HT-29 (cell line): ENCODE data around the gene PTPRN2. TPM values are rescaled to one million over a fixed set of nuclear protein-coding genes. Genes with fewer than 3 reads are reported as not detected.
"Not testable (repeated sequence)": the region's sequence is repeated elsewhere in the genome, so short reads cannot be mapped to it uniquely, and the experiment has no call there.

Experiments used
- DNase-seq: peaks from one replicate; pipeline ENCODE4 v3.0.0-alpha.2; 2015; ENCODE audit warnings: low spot score
- total RNA-seq: library from RNA; depleted of rRNA; stranded (reverse); fragments of >200 nt; shearing (Covaris generic); gene quantifications from 2 replicates; pipeline ENCODE4 v1.2.3, GENCODE V29; 2014

PTPRN2 gene
- total RNA-seq, 1 experiment from 2014 or later = 1.7 TPM

DNA sequence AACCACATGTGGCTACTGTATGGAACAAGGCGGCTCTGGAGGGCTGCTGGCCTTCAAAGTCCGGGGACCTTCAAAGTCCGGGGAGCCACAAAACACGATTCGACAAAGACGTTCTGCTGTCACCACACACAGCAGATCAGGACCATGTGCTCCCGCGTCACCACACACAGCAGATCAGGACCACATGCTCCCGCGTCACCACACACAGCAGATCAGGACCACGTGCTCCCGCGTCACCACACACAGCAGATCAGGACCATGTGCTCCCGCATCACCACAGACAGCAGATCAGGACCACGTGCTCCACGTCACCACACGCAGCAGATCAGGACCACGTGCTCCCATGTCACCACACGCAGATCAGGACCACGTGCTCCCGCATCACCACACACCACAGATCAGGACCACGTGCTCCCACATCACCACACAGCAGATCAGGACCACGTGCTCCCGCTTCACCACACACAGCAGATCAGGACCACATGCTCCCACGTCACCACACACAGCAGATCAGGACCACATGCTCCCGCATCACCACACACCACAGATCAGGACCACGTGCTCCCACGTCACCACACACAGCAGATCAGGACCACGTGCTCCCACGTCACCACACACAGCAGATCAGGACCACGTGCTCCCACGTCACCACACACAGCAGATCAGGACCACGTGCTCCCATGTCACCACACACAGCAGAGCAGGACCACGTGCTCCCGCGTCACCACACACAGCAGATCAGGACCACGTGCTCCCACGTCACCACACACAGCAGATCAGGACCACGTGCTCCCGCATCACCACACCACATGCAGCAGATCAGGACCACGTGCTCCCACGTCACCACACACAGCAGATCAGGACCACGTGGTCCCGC, 1024.9 kb downstream of the PTPRN2 start:
- not testable (repeated sequence) for DNase-seq

- no peak for DNase-seq
These were observed 1025.7 kb downstream of the PTPRN2 start for GRCh38 chr7:157561816-157562410.

DNA sequence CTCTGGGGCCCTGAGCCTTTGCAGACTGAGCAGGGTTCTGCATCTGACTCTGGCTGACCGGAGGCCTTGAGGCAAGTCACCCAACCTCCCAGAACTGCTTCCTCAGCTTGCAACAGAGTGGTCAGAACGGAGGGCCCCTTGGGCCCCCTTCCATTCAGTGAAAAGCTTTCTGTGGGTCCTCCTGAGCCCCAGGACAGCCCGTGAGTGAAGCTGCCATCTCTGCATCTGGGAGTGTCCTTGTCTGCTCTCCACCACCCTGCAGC, 1026.2 kb downstream of the PTPRN2 start:
- no peak for DNase-seq

GRCh38 chr7:157560710-157561522, 1026.7 kb downstream of the PTPRN2 start:
- DNase-seq = no peak

GRCh38 chr7:157560258-157560654, 1027.4 kb downstream of the PTPRN2 start:
- no peak for DNase-seq

DNA sequence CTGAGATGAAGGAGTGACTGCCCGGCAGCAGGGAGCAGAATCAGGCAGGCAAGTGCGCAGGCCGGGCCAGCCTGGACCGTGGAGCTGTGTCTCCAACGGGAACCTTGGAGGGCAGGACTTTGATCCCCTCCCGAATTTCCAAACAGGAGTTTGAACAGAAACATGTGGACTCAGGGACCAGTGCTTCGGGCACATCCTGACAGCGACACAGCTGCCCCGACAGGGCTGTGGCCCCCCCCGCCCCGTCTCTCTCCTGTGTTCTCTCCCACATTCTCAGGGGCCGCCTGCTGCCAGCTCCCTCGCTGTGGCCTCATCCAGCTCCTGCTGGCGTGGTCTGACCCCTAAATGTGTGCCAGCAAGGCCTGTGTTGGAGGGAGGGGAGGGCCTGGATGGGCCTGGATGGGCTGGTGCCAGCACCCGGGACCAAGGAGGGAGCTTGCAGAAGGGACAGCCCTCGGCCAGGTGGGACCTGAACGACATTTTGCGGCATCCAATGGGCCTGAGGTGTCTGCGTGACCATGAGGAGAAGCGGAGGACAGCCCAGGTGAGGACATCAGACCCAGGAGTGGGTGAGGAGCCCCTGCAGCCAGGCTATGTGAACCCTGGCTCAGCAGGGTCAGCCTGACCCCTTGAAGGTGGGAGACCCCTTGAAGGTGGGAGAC, 1027.9 kb downstream of the PTPRN2 start:
- DNase-seq = no peak

DNA sequence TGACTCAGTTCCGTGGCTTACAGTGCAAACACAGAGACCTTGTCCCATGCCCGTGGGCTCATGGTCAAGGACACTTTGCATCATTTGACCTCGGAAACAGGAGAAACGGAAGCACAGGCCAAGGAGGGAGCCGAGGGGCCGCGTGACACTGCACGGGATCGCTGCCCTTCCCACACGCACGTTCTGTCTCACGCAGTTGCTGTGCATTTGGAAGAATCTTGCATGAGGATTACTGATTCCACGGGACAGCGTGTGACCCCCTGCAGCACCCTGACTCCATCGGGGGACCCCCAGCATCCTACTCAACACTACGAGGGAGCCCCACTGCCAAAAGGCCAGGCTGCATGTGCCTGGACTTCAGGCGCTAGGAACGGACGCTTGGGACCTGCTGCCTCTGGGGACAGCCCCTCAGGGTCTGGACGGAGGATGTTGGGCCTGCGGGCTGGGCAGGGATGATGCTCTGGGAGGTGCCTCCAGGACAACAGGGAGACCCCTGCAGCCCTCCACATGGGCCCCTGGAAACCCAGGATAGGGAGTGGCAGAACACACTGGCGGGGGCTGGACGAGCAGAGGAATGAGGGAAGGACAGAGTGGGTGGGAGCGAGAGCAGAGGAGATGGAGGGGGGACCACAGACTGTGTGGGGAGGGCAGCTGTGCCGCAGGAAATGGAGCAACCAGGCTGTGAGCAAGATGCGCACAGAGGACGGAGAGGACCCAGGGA, 1028.6 kb downstream of the PTPRN2 start:
- DNase-seq = no peak

GRCh38 chr7:157558516-157558874, 1029.1 kb downstream of the PTPRN2 start:
- no peak for DNase-seq

GRCh38 chr7:157558061-157558460, 1029.6 kb downstream of the PTPRN2 start:
- no peak for DNase-seq

- no peak for DNase-seq
These were observed 1030.4 kb downstream of the PTPRN2 start for GRCh38 chr7:157557263-157557662.

- DNase-seq = no peak
These were observed 1031.0 kb downstream of the PTPRN2 start for GRCh38 chr7:157556642-157556944.

GRCh38 chr7:157555944-157556641, 1031.5 kb downstream of the PTPRN2 start:
- no peak for DNase-seq

- no peak for DNase-seq
These were observed 1032.3 kb downstream of the PTPRN2 start for GRCh38 chr7:157555313-157555712.

GRCh38 chr7:157554393-157555238, 1033.0 kb downstream of the PTPRN2 start:
- DNase-seq = no peak

DNA sequence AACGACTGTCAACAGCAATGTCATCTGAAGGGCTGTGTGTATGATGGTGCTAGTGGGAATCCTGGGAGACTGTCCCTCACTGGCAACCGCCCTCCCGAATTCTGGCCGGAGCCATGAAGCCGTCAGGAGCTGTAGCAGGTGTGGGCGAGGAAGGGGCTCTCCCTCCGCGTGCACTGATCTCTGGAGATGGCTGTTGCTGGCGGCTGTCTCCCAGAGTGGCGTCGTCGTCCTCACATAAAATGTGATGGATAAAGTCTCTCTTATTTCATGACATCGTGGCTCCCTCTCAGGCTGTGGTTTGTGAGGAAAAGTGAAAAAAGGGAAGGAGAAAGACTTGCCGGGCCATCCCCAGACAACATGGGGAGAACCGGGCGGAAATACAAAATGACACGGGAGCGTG, 1034.4 kb downstream of the PTPRN2 start:
- DNase-seq = no peak

- no peak for DNase-seq
These were observed 1035.2 kb downstream of the PTPRN2 start for GRCh38 chr7:157552295-157552993.

- DNase-seq = no peak
These were observed 1036.1 kb downstream of the PTPRN2 start for GRCh38 chr7:157551325-157552070.
